Left forelimb (tissue), 1 donor: ENCODE data around the gene REXO1.
"Not testable (repeated sequence)": the region's sequence is repeated elsewhere in the genome, so short reads cannot be mapped to it uniquely, and the experiment has no call there.

ENCODE experiments used
- DNase-seq: peaks from one replicate; pipeline ENCODE4 v3.0.0-alpha.2; 2018; ENCODE audit warnings: low spot score

Gene REXO1

GRCh38 chr19:1848399-1849131 lies at the start of gene REXO1:
REXO1 (minus strand) TSS chr19:1848483; CDS start chr19:1848358, 125 bp downstream.
- peak; percentile 94 for DNase-seq

GRCh38 chr19:1896508-1896907 lies 48.2 kb upstream of the REXO1 start:
- no peak for DNase-seq

GRCh38 chr19:1893791-1894190 lies 45.5 kb upstream of the REXO1 start:
- DNase-seq: no peak

- no peak for DNase-seq
Measured at GRCh38 chr19:1889907-1890306, 41.6 kb upstream of the REXO1 start.

- DNase-seq: no peak
Measured at GRCh38 chr19:1888385-1888784, 40.1 kb upstream of the REXO1 start.

- DNase-seq: not testable (repeated sequence)
Measured at GRCh38 chr19:1886360-1886759, 38.1 kb upstream of the REXO1 start.

- peak; percentile 98 for DNase-seq
Measured at GRCh38 chr19:1885398-1886119, 37.3 kb upstream of the REXO1 start, which contains the start of gene ABHD17A. ABHD17A (minus strand) TSS chr19:1885496; CDS start chr19:1881566, 3,930 bp downstream.

GRCh38 chr19:1884719-1885334 lies 36.5 kb upstream of the REXO1 start:
- no peak for DNase-seq

GRCh38 chr19:1884291-1884718 lies 36.0 kb upstream of the REXO1 start:
- no peak for DNase-seq

- no peak for DNase-seq
Measured at GRCh38 chr19:1883784-1884183, 35.5 kb upstream of the REXO1 start.

GRCh38 chr19:1882786-1883692 lies 34.8 kb upstream of the REXO1 start:
- no peak for DNase-seq

GRCh38 chr19:1882089-1882785 lies 34.0 kb upstream of the REXO1 start:
- no peak for DNase-seq

- DNase-seq: not testable (repeated sequence)
Measured at GRCh38 chr19:1881393-1882088, 33.3 kb upstream of the REXO1 start.

GRCh38 chr19:1880611-1881392 lies 32.5 kb upstream of the REXO1 start:
- no peak for DNase-seq

GRCh38 chr19:1879982-1880381 lies 31.7 kb upstream of the REXO1 start:
- DNase-seq: not testable (repeated sequence)

GRCh38 chr19:1878583-1878982 lies 30.3 kb upstream of the REXO1 start:
- DNase-seq: not testable (repeated sequence)

- not testable (repeated sequence) for DNase-seq
Measured at GRCh38 chr19:1877280-1877660, 29.0 kb upstream of the REXO1 start.

GRCh38 chr19:1876496-1877279 lies 28.4 kb upstream of the REXO1 start:
- not testable (repeated sequence) for DNase-seq
